Measurements from ENCODE around the gene OR10H2.
"Not testable (repeated sequence)": the region's sequence is repeated elsewhere in the genome, so short reads cannot be mapped to it uniquely, and the experiment has no call there.

The OR10H2 gene

GRCh38 chr19:15727724-15728123 lies at the start of gene OR10H2:
Gene OR10H2, plus strand, starts transcription at chr19:15728024. Its CDS starts 20 bp downstream, at chr19:15728044.
- no peak within 1 kb of the TSS for H3K4me3 ChIP-seq (ENCODE audit: low read depth, low read length)
- no peak for TF ChIP-seq CTCF (IDR thresholded peaks at IDR 0.05; ENCODE audit: low read depth, low read length)

DNA sequence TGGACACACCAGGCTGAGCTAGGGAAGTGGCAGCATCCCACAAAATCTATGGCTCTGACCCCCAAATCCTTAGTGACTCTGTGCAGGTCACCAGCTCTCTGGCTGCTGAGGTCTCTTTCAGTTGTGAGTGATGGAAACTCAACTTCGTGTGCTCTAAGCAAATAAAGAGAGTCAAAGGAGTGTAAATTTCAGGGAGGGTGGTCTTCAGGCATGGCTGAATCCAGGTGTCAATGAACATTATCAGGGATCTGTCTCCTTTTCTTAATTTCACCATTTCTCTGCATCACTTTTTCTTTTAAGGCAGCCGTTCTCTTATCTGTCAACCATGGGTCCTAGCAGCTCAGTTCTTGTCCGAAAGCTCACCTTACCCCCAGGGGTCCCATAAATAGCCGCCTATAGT lies 48.7 kb upstream of the OR10H2 start:
- H3K4me3 ChIP-seq (ENCODE audit: low read depth, low read length), result no peak overlapping the region
- TF ChIP-seq CTCF (IDR thresholded peaks at IDR 0.05; ENCODE audit: low read depth, low read length), result no peak

DNA sequence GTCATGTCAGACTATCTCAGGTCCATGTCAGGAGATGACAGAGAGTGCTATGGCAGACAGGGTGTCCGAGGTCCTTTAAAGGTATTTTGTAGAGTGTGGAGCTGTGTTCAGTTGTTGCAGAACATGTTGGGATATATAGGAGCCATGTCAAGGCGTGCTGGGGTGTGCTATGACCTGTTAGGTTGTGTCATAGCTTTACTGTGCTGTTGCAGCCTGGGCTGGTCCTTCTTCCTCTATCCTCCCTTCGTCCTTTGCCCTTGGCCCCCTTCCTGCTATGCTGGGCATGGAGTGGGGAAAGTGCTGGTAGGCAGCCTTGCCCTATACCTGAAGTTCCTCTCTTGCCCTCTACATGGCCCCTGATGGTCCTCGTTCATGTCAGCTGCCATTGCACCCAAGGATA lies 48.0 kb upstream of the OR10H2 start:
- not testable (repeated sequence) for H3K4me3 ChIP-seq (ENCODE audit: low read depth, low read length)

- H3K4me3 ChIP-seq (ENCODE audit: low read depth, low read length), result no peak overlapping the region
- no peak for TF ChIP-seq CTCF (IDR thresholded peaks at IDR 0.05; ENCODE audit: low read depth, low read length)
Observed at GRCh38 chr19:15680478-15681322, 47.1 kb upstream of the OR10H2 start.

GRCh38 chr19:15683411-15683810 lies 44.4 kb upstream of the OR10H2 start:
- TF ChIP-seq CTCF (IDR thresholded peaks at IDR 0.05; ENCODE audit: low read depth, low read length), result no peak
- no peak overlapping the region for H3K4me3 ChIP-seq (ENCODE audit: low read depth, low read length)

- no peak for TF ChIP-seq CTCF (IDR thresholded peaks at IDR 0.05; ENCODE audit: low read depth, low read length)
- no peak overlapping the region for H3K4me3 ChIP-seq (ENCODE audit: low read depth, low read length)
Observed at GRCh38 chr19:15684828-15685227, 43.0 kb upstream of the OR10H2 start.

DNA sequence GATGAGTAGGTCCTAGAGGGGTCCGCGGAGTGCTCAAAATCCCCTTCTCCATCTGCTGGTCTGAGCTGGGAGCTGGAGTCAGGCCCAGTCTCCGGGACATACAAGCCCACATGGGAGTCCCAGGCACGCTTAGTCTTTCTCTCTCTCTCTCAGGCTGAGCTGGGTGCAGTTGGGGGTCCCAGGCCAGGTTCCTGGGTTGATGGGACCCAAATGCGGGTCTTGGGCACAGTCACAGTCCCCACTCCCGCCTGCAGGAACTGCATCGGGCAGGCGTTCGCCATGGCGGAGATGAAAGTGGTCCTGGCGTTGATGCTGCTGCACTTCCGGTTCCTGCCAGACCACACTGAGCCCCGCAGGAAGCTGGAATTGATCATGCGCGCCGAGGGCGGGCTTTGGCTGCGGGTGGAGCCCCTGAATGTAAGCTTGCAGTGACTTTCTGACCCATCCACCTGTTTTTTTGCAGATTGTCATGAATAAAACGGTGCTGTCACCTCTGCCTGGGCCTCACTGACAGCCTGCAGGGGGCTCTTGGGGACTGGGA lies 31.1 kb upstream of the OR10H2 start:
- TF ChIP-seq CTCF (IDR thresholded peaks at IDR 0.05; ENCODE audit: low read depth, low read length), result no peak
- H3K4me3 ChIP-seq (ENCODE audit: low read depth, low read length), result no peak overlapping the region

Data from WI38 (cell line).